Measurements from ENCODE around the gene REXO1.

REXO1 gene

DNA sequence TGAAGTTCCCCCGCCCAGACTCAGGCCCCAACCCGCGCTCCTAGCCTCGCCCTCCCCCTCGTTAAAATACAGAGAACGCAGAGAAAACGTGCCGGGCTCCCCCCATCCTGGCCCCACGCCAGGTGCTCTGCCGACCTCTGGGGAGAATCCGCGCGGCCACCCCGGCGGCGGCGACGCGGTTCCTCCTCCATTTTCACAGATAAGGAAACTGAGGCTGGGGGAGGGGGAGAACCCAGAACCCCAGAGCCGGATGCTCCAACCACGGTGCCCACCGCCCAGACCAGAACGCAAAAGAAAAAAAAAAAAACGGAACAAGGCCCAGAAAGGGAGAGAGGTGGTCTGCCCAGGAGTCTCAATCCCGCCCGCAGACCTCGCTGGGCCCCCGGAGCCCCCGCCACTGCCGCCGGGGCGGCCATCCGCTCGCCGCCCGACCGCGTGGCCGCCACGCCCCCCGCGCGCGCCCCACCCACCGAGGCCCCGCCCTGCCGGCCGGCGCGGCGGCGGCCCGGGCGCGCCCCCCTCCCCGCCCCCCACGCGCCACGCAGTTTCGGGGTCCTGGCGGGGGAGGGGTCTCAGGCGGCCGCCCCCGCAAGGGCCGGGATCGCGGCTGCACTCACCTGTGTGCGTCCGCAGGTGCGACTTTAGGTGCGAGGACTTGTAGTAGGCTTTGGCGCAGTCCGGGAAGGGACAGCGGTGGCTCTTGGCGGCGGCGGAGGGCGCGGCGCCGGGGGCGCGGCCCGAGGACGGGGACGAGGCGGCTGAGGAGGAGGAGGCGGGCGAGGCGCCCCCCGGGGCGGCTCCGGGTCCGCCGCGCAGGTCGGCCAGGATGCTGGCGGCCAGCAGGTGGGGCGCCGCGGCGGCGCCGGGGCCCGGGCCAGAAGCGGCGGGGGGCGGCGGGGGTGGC is 14.4 kb upstream of the REXO1 start:
- peak; percentile 78 for DNase-seq (ENCODE audit: low spot score)
- no peak for TF ChIP-seq CTCF (IDR thresholded peaks at IDR 0.05; ENCODE audit: borderline replicate concordance, control extremely low read depth, extremely low read depth, insufficient read depth, missing control alignments)
- in situ Hi-C loops (cut with MboI; ENCODE audit: low sequenced_read_pairs, unreplicated experiment), result no loop called here

DNA sequence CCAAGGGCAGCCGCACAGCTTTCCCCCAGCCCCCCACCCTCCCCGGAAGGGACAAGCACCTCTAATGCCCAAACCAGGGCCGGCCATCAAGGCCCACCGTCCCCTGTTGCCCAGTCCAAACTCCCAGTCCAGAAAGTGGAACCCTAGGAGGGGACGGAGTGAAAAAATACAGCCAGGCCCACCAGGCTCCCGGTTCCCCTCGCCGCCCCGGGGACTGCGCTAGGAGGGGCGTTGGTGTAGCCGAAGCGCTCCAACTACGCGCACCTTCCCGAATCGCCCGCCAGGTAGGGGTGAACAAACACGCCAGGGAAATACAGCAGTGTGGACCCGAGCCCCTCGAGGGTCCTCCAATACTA is 13.8 kb upstream of the REXO1 start:
- in situ Hi-C loops (cut with MboI; ENCODE audit: low sequenced_read_pairs, unreplicated experiment), result no loop called here
- TF ChIP-seq CTCF (IDR thresholded peaks at IDR 0.05; ENCODE audit: borderline replicate concordance, control extremely low read depth, extremely low read depth, insufficient read depth, missing control alignments), result no peak
- DNase-seq (ENCODE audit: low spot score), result no peak

DNA sequence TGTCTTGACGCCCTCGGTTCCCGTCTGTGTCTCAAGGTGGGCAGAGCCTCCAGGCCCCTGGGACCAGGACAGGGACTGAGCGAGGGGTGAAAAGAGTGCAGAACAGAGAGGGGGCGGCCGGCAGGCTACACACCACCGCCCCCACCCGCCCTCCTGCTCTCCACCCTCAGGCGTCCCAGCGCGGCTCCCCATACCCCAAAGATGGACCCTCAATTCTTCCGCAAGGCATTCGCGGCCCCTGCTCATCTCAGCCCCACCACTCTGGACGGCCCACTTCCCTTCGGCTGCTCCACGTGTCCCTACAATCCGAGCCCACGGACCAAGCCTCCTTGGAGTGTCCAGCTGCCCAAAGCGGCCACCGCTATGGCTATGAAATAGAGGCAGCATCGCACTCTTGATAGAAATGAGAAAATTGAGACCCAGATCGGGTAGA is 13.3 kb upstream of the REXO1 start:
- no peak for DNase-seq (ENCODE audit: low spot score)
- in situ Hi-C loops (cut with MboI; ENCODE audit: low sequenced_read_pairs, unreplicated experiment), result no loop called here
- no peak for TF ChIP-seq CTCF (IDR thresholded peaks at IDR 0.05; ENCODE audit: borderline replicate concordance, control extremely low read depth, extremely low read depth, insufficient read depth, missing control alignments)

DNA sequence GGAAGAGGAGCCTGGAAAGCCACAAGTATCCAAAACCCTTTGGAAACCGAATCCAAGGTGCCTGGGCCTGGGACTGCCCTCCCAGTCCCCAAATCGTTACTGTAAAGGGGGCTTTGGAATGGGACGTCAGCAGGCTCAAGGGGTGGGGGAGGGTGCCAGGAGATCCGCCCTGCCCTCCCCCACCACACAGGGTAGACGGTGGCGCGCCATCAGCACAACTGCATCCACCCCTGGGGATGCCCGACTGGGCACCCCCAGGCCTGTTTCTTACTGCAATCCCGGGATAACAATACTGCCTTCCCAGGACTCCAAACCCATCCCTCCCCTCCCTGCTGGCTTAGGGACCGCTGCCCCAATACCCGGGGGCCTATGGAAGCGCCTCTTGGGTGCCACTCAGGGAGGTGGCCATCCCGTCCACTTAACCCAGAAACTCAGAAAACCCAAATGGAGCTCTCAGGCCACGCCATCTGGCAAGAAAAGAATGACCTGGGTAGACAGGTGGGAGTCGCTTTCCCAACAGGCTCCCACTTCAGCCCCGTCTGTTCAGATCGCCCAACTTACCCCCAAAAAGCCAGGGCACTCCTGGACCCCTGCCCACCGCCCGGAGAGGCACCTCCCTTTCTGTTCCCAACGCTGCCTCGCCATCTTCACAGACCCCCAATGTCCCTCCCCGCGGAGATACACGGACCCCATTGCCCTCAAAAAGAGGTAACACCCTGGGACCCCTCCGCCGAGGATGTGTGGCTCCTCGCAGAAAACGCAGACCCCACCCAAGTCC is 12.7 kb upstream of the REXO1 start:
- no peak for DNase-seq (ENCODE audit: low spot score)
- no peak for TF ChIP-seq CTCF (IDR thresholded peaks at IDR 0.05; ENCODE audit: borderline replicate concordance, control extremely low read depth, extremely low read depth, insufficient read depth, missing control alignments)
- in situ Hi-C loops (cut with MboI; ENCODE audit: low sequenced_read_pairs, unreplicated experiment), result no loop called here

GRCh38 chr19:1860042-1860775 is 11.9 kb upstream of the REXO1 start:
- no peak for TF ChIP-seq CTCF (IDR thresholded peaks at IDR 0.05; ENCODE audit: borderline replicate concordance, control extremely low read depth, extremely low read depth, insufficient read depth, missing control alignments)
- DNase-seq (ENCODE audit: low spot score), result no peak
- in situ Hi-C loops (cut with MboI; ENCODE audit: low sequenced_read_pairs, unreplicated experiment), result no loop called here

- TF ChIP-seq CTCF (IDR thresholded peaks at IDR 0.05; ENCODE audit: borderline replicate concordance, control extremely low read depth, extremely low read depth, insufficient read depth, missing control alignments), result no peak
- in situ Hi-C loops (cut with MboI; ENCODE audit: low sequenced_read_pairs, unreplicated experiment), result no loop called here
- no peak for DNase-seq (ENCODE audit: low spot score)
Measured at GRCh38 chr19:1859331-1859781, 11.1 kb upstream of the REXO1 start.
